GM21717 (cell line): ENCODE measurements around the gene SLTM.
"Not testable (repeated sequence)": the region's sequence is repeated elsewhere in the genome, so short reads cannot be mapped to it uniquely, and the experiment has no call there.

Experiments
- ATAC-seq: cut with Tn5 transposase; IDR thresholded peaks from one replicate; pipeline ENCODE4 v1.9.1; 2021; ENCODE audit warnings: mild to moderate bottlenecking, moderate library complexity; ENCODE audit not compliant: unreplicated experiment

The SLTM gene

DNA sequence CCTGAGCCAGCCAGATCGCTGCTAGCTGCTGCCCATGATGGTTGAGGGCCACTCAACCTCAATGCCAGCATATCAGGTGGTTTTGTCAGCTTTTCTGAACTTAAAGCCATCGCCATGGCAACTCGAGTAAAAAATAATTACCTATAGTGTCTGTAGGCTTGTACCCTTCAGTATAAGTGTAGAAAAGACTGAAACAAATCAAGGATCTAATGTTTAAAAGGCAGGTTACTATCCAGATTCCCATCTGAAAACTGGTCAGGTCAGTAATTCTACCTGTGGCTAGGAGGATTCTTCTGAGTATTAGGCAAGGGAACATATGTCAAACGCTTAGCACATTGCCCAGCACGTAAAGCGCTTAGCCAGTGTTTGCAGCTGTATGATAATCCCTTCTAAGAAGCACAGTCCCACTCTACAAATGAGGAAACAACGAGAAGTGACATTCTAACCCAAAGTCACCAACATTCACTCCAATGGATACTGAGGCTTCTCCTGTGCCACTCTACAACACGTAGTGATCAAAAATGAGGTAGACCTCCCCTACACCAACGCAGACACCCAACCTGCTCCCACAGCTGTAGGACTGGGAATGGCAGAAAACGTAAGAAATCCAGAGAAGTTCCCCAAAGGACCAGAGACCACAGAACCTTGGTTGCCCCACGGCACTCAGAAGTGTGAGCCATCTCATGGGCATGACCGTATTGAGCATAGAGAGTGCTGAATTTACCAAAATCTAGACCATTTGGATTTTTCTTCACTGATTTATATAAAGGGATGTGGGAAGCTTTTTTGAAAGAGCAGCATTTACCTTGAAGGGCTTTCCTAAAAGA, 55.3 kb downstream of the SLTM start:
- ATAC-seq: no peak

DNA sequence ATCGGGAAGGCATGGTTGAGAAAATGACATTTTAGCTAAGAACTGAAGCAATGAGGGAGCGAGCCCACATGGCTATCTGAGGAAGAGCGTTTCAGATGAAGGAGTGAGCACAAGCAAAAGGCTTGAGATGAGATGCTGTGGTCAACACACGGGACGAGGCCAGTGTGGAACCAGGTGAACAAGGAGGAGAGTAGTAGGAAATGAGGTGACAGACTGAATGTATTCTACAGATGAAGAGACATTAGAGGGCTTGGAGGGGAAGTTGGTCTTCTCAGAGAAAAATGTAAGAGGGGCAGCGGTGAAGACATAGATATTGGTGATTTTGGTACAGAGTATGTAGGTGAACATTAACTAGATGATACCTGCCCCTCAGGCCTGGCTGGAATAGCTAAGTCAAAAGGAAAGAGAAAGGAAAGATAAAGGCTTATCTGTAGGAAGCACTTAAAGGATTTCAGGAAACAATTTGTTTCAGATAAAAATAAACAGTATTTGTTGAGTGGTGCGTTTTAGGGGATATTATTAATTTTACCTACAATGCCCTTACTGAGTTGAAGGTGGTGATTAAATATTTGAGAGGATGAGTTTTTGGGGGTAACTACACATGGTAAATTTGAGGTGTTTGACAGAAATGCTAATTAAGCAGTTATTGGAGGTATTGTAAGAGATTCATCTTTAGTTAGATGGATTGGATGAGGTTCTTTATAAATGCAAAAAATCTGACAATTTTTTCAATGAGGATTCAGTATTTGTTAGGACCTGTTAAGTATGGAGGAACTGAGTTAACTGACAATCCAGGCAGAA, 57.0 kb downstream of the SLTM start:
- no peak for ATAC-seq

DNA sequence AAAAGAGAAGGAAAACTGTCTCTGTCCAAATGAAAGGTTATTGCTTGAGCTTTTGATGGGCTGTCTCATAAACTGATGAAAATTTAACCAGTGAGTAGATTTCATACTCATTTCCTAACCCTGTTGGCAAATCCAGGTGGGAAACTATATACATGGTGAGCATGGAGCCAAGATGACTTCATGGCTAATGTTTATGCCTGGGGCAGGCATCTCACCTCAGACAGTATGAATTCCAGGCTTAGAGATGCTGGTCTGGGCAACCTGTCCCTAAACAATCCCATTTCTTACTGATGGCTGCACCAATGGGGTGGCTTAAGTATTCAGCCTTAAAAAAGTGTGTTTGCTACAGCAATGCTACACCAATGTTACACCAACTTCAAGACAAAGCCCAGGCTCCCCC, 58.1 kb downstream of the SLTM start:
- ATAC-seq: no peak

DNA sequence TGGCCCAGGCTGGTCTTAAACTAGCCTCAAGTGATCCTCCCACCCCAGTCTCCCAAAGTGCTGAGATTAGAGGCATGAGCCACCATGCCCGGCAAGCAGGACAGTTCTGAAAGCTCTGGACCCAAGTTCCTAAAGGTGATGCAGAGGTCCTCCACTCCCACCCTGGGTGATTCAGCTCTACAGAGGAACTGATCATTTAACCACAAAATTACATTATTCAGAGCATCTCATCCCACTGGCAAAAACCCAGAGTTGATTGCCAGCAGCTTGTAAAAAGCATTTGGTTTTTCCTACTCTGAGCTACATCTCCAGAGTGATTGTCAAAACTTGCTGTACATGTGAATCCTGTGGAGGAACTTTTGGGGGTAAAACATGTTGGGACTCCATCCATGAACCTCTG, 60.2 kb downstream of the SLTM start:
- no peak for ATAC-seq

DNA sequence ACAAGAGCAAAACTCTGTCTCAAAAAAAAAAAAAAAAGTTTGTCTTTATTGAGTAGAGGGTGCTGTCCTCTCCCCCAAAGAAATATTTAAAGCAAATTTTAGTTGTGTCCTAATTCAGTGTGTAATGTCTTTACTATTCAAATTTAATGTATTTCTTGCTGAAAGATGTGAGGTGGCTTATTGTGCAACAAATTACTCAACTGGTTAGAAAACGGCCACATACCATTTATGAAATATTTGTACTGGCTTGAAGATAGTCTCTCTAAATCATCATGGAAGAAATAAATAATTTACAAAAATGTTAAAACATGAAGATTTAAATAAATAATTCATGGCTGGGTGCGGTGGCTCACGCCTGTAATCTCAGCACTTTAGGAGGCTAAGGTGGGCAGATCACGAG, 63.0 kb downstream of the SLTM start:
- ATAC-seq: no peak

DNA sequence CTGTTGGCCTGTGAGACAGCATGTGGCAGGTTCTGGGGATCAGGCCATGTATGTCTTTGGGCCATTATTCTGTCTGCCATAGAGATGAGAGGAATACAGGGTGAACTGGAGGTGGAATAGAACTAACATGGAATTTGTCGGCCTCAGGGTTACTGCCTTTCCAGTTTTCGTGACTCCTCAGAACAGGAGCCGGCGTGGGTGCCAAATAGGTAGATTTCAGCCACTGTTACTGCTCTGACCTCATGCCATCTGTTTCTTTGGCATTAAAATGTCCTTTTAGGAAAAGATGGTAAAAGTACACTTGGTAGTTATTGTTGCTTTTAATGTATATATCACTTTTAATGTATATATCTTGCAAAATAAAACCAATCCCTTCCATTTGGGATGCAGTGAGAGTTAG, 65.6 kb downstream of the SLTM start:
- ATAC-seq: no peak

DNA sequence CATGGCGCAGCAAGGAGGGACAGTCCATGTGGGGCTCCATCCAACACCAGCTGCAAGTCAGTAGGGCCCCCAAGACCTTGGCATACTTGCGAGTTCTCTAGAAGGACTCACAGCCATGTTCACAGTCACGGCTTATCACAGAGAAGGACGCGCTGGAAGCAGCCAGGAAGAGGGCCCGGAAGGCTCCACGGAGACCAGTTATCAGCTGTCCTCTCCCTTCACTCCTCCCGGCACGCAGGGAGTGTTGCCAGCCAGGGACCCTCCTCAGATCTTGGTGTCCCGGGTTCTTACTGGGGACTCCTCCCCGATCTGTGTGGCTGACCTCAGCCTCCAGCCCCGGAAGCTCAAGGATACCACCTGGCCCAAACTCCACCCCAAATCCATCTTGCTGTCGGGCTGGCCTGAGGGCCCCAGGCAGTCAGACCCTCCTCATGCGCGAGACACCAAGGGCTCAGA, 68.0 kb downstream of the SLTM start:
- ATAC-seq: no peak

DNA sequence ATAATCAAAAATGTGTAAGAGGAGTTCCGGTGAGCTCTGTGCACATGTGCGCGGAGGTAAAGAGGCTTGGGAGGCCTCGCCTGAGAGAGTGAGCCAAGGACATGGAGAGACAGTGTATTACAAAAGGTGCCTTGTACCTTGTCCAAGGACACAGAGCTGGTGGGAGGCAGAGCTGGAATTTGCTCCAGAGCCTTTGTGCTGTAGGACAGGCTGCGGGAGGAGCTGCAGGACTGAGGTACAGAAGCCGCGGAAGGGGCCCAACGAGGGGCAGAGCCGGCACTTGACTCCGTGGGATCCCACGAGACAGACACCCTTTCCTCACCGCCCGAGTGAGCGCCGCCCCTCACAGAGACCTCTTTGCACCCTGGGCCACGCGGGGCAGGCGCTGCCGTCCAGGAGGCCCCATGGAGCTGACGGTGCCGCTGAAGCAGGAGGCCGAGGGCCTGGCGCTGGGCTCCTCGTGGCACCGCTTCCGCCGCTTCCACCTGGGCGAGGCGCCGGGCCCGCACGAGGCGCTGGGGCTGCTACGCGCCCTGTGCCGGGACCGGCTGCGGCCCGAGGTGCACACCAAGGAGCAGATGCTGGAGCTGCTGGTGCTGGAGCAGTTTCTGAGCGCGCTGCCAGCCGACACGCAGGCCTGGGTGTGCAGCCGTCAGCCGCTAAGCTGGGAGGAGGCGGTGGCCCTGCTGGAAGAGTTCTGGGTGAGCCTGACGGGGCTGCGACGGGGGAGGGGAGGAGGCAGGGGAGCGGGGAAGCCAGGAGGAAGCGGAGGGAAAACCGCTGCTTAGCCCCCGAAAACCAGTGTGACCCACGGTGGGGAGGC, 68.7 kb downstream of the SLTM start:
- no peak for ATAC-seq

DNA sequence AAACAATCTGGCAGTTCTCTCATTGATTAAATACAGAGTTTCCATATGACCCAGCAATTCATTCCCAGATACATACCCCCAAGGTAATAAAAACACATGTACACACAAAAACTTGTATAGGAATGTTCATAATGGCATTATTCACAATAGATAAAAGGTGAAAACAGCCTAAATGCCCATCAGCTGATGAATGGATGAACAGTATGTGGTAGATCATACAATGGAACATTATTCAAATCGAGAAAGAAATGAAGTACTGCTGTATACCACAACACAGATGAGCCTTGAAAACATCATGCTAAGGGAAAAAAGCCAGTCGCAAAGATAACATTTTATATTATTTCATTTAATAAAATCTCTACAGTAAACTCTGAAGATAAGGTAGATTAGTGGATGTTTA, 71.2 kb downstream of the SLTM start:
- ATAC-seq: no peak

DNA sequence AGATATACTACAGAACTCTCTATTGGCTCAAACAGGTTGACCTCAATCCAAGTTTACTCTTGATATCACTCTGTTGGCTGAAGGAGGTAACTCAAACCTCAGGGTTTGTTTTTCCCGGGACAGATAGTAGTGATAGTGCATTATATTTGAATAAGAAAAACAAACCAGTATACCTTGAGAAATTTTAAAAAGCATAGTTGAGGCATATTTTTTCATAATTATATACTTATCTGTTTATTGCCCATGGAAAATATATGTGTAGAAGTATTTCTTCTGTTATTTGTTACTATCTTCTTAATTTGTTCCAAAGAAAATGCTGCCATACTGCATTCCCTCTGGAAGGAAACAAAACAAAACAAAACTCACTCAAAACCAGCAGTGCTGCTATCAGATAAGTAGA, 76.9 kb downstream of the SLTM start:
- not testable (repeated sequence) for ATAC-seq

DNA sequence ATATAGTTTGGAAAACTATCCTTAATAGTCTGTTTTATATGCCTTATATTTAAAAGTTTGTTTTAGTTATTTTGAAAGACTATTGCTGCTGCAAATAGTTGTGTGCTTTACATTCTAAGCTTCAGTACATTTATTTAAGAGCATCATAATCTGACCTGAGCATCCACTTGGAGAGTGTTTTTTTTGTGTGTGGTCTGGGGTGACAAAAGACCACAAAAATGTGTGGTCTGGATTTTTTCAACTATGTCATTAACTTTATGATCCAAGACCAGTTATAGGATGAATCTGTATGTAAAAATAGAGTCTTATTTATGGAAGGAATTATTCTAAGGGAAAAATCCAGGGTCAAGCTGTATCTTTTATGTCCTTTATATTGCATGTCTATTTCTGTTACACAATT, 77.4 kb downstream of the SLTM start:
- ATAC-seq: no peak

DNA sequence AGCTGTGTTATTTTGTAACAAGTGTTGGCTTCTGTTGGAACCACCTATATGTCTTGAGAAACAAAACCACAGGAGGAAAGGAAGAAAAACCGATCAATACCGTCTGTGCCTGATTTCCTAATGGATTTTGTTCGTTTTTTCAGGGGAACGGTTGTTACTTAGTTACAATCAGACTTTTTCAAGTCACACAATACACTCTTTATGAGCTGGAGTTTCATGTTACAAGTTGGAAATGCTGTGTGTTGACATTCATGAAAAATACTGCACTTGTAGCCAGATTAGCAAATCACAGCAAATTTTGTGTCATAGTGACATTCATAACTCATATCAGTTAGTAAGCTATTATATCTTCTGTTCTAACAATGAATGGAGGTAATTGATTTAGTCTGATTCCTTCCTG, 78.9 kb downstream of the SLTM start:
- no peak for ATAC-seq

DNA sequence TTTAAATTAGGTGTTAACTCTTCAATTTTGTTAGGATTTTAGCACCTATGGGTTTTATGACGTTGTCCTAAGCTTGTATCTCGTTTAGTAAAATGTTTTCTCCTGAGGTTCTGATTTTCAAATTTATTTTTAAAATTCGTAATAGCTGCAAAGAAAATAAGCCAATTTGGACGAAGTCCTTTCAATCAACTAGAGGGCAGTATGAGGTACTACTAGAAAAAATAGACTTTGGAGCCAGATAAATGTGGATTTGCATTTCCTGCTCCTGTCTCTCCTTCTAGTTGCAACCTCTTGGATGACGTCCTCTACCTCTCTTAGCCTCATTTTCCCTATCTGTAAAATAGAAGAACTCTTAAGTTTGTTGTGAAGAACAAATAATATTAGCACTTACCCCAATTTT, 81.1 kb downstream of the SLTM start:
- ATAC-seq: no peak

DNA sequence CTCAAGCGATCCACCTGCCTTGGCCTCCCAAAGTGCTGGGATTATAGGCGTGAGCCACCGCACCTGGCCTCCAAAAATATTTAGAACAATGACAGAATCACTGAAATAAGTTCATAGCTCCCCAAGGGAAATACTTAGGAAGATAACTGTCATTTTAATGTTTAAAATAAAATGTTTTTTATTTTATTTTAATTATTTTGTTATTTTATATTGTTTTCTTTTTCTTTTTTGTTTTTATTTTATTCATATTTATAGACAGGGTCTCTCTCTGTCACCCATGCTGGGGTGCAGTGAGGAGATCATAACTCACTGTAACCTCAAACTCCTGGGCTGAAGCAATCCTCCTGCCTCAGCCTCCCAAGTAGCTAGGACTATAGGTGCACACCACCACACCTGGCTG, 82.3 kb downstream of the SLTM start:
- ATAC-seq: not testable (repeated sequence)

DNA sequence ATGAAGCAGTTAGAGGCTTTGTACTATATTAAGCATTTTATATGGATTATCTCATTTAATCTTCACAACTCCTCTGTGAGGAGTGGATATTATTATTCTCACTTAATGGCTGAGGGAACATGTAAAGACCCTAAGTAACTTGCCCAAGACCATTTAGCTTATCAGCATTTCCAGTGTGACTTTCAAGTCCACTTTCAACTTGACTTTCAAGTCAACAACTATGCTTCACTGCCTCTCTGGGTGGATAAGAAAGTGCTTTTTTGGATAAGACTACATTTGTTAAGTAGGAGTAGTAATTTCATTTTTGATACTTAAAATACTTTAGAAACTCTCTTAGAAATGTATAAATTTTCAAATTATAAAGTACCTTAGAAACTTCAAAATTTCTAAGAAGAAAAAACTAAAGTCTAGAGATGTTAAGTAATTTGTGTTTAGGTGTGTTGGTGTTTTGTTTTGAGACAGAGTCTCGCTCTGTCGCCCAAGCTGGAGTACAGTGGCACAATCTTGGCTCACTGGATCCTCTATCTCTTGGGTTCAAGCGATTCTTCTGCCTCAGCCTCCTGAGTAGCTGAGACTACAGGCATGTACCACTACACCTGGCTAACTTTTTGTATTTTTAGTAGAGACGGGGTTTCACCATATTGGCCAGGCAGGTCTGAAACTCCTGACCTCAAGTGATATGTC, 90.6 kb downstream of the SLTM start:
- no peak for ATAC-seq

DNA sequence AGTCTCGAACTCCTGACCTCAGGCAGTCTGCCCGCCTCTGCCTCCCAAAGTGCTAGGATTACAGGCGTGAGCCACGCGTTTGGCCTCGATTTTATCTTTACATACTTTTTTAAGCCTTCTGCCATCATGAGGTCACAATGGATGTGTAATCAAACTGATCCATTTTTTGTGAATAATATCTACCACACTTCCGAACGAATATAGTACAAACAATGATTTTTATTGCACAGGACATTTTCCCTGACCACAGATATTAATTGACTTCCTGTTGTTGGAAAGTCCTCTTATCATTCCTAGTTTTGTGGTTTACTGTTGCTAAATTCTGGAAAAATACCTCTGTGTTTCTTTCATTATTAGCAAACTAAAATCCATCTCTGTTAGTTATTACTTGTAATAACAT, 93.4 kb downstream of the SLTM start:
- ATAC-seq: no peak

DNA sequence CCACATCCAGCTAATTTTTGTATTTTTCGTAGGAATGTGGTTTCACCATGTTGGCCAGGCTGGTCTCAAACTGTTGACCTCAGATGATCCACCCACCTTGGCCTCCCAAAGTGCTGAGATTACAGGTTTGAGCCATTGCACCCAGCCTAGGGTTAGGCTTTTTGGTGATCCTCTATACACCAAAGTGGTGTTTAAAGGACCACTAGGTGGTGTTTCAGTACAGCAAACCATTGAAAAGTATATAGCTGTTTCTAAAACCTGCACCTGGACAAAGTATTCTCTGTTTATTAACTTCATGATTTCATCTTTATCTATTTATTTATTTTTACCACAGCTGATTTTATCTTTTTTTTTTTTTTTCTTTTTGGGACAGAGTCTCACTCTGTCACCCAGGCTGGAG, 94.0 kb downstream of the SLTM start:
- no peak for ATAC-seq

DNA sequence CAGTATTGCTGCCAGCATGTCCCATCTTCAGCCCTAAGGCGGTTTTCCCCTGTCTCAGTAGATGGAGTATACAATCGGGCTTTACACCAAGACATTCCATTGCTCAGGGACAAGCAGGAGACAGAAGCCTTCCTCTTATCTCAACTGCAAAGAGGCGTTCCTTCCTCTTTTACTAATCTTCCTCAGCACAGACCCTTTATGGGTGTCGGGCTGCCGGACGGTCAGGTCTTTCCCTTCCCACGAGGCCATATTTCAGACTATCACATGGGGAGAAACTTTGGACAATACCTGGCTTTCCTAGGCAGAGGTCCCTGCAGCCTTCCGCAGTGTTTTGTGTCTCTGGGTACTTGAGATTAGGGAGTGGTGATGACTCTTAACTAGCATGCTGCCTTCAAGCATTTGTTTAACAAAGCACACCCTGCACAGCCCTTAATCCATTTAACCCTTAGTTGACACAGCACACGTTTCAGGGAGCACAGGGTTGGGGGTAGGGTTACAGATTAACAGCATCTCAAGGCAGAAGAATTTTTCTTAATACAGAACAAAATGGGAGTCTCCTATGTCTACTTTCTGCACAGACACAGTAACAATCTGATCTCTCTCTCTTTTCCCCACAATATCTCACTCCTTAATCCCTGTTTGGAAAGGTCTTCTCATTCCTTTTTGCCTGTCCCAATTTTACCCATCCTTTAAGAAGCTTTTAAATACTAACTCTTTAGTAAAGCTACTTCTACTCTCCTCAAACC, 99.6 kb downstream of the SLTM start:
- not testable (repeated sequence) for ATAC-seq

DNA sequence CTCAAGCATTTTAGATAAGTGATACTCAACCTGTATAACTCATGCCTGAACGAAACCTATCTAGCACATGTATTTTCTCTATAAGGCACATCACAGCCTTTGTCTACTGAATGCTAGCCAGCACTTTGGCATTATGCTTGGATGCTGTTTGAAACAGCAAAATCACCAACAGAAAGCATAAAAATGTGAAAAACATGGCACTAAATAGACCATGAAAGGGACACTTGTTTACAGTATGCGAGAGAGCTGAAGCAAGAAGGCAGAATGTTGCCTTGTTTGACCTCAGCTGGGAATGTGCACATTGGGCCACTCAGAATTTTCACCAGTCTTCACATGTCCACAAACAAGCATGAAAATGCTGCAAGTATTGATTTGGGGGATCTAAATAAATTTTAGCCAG, 102.9 kb downstream of the SLTM start:
- ATAC-seq: no peak
